GM13976 (cell line): ENCODE measurements around the gene STARD3NL.

ENCODE experiments used
- DNase-seq: peaks from one replicate; pipeline ENCODE4 v3.0.0; 2012; ENCODE audit warnings: low spot score
- CTCF ChIP-seq: IDR thresholded peaks from 2 replicates; pipeline ENCODE4 v1.5.1; 2012; ENCODE audit warnings: borderline replicate concordance, mild to moderate bottlenecking; ENCODE audit not compliant: insufficient read depth; ENCODE audit errors: extremely low read depth, missing control alignments, control extremely low read depth
- in situ Hi-C: fragments of 300-500 bp; cut with MboI; formaldehyde crosslinking; loops from one replicate; pipeline ENCODE4 v1.12.0; 2022; ENCODE audit warnings: low sequenced_read_pairs, mixed read lengths, inconsistent platforms; ENCODE audit not compliant: unreplicated experiment

Gene STARD3NL

GRCh38 chr7:38215735-38216670 lies 38.0 kb downstream of the STARD3NL start:
- TF ChIP-seq CTCF = peak; percentile 90
- in situ Hi-C loops = no loop called here
- peak; percentile 58 for DNase-seq

GRCh38 chr7:38217672-38218071 lies 39.6 kb downstream of the STARD3NL start:
- TF ChIP-seq CTCF = no peak
- in situ Hi-C loops = no loop called here
- DNase-seq = no peak

DNA sequence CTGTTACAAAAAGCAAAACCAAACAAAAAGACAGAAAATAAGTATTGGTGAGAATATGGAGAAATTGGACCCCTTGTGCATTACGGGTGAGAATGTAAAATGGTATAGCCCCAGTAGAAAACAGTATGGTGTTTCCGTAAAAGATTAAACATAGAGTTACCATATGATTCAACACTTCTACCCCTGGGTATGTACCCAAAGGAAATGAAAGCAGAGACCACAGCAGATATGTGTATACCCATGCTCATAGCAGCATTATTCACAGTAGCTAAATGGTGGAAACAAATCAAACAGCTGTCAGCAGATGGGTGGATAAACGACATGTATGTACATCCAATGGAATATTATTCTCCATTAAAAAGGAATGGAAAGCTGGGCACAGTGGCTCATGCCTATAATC lies 42.4 kb downstream of the STARD3NL start:
- in situ Hi-C loops = loop anchor here (5.0 to 10.0 kb wide), 3 partner anchors 94 to 316 kb away; no protein-coding TSS in a partner anchor
- DNase-seq = no peak
- TF ChIP-seq CTCF = no peak

DNA sequence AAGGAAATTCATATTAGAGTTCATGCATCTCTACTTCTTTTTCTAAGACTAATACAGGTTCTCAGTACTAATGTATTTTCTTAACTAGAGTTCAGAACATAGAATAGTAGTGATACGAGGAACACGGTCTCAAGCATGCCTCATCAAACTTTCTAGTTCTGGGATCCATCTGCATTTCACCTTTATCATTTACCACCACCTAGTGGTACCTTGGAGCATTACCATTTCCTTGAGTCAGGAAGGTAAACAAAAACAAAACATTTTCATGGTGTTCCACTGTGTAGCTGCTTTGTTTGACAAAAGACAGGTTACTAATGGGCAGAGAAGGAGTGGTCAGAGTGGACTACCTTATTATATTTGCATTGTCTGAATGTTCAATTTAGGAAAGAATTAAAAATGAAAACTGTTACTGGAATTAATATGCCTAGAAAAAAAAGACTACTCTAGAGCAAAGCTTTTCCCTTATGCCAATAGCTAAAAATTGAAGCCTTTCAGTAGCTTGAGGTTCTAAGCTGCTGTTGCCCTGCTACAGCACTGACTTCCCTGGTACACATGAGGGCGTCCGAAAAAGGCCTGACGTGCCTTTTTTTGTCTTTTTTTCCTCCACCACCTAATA lies 44.5 kb downstream of the STARD3NL start:
- TF ChIP-seq CTCF = peak; percentile 78
- peak; percentile 32 for DNase-seq
- in situ Hi-C loops = loop anchor here (5.0 to 10.0 kb wide), 3 partner anchors 92 to 318 kb away; no protein-coding TSS in a partner anchor

GRCh38 chr7:38223306-38223705 lies 45.3 kb downstream of the STARD3NL start:
- no peak for DNase-seq
- in situ Hi-C loops = loop anchor here (5.0 to 10.0 kb wide), 3 partner anchors 91 to 319 kb away; no protein-coding TSS in a partner anchor

More at GRCh38 chr7:38223306-38223705, 45.3 kb downstream of the STARD3NL start:
- no peak for TF ChIP-seq CTCF
